ENCODE results near the gene UPK2. TPM values are rescaled to one million over a fixed set of nuclear protein-coding genes. Genes with fewer than 3 reads are reported as not detected.
A peak's percentile ranks its signal among the peaks of the same experiment; 100 is the strongest.

UPK2 gene
- total and polyA plus RNA-seq, 2 of the 13 experiments (the other 11 are each of a cell fraction or from before 2014, with no cell fraction given): not detected

DNA sequence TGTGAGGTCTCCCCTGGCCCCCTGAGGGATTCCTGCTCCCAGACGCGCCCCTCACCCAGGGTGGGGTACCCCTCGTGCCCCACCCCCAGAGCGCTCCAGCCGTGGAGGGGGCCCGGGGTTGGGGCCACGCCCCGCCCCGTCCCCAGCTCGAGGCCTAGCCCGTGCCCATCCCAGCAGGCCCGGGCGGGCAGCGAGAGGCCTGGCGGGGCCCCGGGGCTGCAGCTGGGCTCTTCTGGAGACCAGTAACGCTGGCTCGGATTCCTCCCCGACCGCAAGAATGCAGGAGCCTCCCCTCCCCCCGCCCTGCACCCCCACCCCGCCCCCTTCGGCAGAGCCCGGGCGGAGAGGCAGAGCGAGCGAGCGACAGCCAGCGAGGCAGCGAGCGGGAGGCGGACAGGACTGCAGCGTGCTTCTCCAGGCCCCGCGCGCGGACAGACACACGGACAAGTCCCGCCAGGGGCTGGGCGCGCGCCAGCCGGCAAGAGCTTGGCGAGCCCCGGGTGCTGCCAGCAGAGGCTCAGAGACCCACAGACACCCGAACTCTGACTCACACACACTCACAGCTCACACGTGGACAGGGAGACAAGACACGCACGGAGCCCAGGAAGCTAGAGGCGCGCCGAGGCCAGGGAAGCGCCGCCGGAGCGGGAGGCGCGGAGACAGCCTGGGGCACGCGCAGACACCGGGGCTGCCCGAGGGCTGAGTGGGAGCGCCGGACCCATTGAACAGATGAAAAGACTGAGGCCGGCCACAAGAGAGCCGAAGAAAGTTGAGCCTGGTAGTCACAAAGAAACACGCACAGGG, 45.6 kb upstream of the UPK2 start (continued):
- TF ChIP-seq POLR2G (IDR thresholded peaks at IDR 0.05; ENCODE audit: low read depth, low read length) (peak; percentile 62; the same call in 1 of the 2 replicates), ZBTB37 (CRISPR knock-in tag; IDR thresholded peaks at IDR 0.05) (no peak), ZNF614 (CRISPR knock-in tag; IDR thresholded peaks at IDR 0.05; ENCODE audit: borderline replicate concordance) (no peak), BRF2 (CRISPR knock-in tag; IDR thresholded peaks at IDR 0.05) (no peak), SRSF4 (IDR thresholded peaks at IDR 0.05; ENCODE audit: low read depth, low read length, poor library complexity, severe bottlenecking) (no peak), ZNF256 (CRISPR knock-in tag; conservative IDR thresholded peaks at IDR 0.05) (no peak), ZNF232 (CRISPR knock-in tag; IDR thresholded peaks at IDR 0.05; ENCODE audit: borderline replicate concordance) (no peak), MAFK (conservative IDR thresholded peaks at IDR 0.05 in 1 of 2, IDR thresholded peaks at IDR 0.05 in 1 of 2; ENCODE audit: low read length in 2 of 2) (no peak), CENPT (CRISPR knock-in tag; IDR thresholded peaks at IDR 0.05; ENCODE audit: low read depth) (no peak), ZNF567 (CRISPR knock-in tag; IDR thresholded peaks at IDR 0.05; ENCODE audit: borderline replicate concordance) (no peak), MAZ (IDR thresholded peaks at IDR 0.05; ENCODE audit: borderline replicate concordance, low read depth, low read length) (no peak), MAZ (CRISPR knock-in tag; IDR thresholded peaks at IDR 0.05; ENCODE audit: low read depth) (0 out of 2 replicates have a peak, but pooled peaks have one; percentile 19), HMGXB4 (CRISPR knock-in tag; IDR thresholded peaks at IDR 0.05; ENCODE audit: borderline replicate concordance in 1 of 2, low read depth in 1 of 2) (peak in 1 of 2 experiments; percentile 6; a peak in 2 of 4 replicates), MIXL1 (CRISPR knock-in tag; IDR thresholded peaks at IDR 0.05) (no peak), NR2F6 (IDR thresholded peaks at IDR 0.05) (no peak), NR2F6 (CRISPR knock-in tag; IDR thresholded peaks at IDR 0.05) (0 out of 2 replicates have a peak, but pooled peaks have one; percentile 14), U2AF2 (IDR thresholded peaks at IDR 0.05; ENCODE audit: low read depth, low read length) (no peak), KAT2B (IDR thresholded peaks at IDR 0.05; ENCODE audit: borderline replicate concordance, low read depth, low read length) (no peak), ZSCAN22 (CRISPR knock-in tag; IDR thresholded peaks at IDR 0.05) (no peak), ZFAT (CRISPR knock-in tag; conservative IDR thresholded peaks at IDR 0.05) (no peak), THYN1 (CRISPR knock-in tag; IDR thresholded peaks at IDR 0.05; ENCODE audit: borderline replicate concordance, low read depth) (no peak), HIVEP1 (CRISPR knock-in tag; IDR thresholded peaks at IDR 0.05) (no peak), NCOA2 (CRISPR knock-in tag; IDR thresholded peaks at IDR 0.05) (no peak)

Data from HepG2 (cell line).